GM23338 (cell line): Measurements from ENCODE around the gene PACS2.

Experiments
- CREB1 ChIP-seq: fragments of 250-450 bp; sonication (Bioruptor Pico); IDR thresholded peaks from 2 replicates; pipeline ENCODE4 v1.5.0; 2020; ENCODE audit warnings: low read depth, mild to moderate bottlenecking, moderate library complexity
- CTCF ChIP-seq, 2 experiments: fragments of 200-600 bp in 1 of 2; sonication (generic) in 1 of 2; conservative IDR thresholded peaks; 2 replicates each; pipeline versions ENCODE4 v1.5.1 to v1.6.1; 2016 to 2017; ENCODE audit warnings: antibody characterized with exemption in 2 of 2, low read depth in 2 of 2, mild to moderate bottlenecking in 2 of 2, moderate library complexity in 1 of 2
- EZH2 ChIP-seq: fragments of 200-600 bp; sonication (generic); IDR thresholded peaks from one replicate; pipeline ENCODE4 v1.8.0; 2017; ENCODE audit warnings: antibody characterized with exemption, mild to moderate bottlenecking, low read depth; ENCODE audit not compliant: unreplicated experiment
- EZH2phosphoT487 ChIP-seq: fragments of 200-600 bp; sonication (generic); IDR thresholded peaks from one replicate; pipeline ENCODE4 v1.8.1; 2018; ENCODE audit warnings: antibody characterized with exemption; ENCODE audit not compliant: unreplicated experiment
- JUNB ChIP-seq: IDR thresholded peaks from one replicate; pipeline ENCODE4 v1.6.1; 2016; ENCODE audit warnings: antibody characterized with exemption; ENCODE audit not compliant: unreplicated experiment
- NANOG ChIP-seq: IDR thresholded peaks from 2 replicates; pipeline ENCODE4 v1.6.1; 2016; ENCODE audit warnings: antibody characterized with exemption, borderline replicate concordance
- POLR2AphosphoS5 ChIP-seq: IDR thresholded peaks from 2 replicates; pipeline ENCODE4 v1.6.1; 2016; ENCODE audit warnings: antibody characterized with exemption, low read depth
- REST ChIP-seq: IDR thresholded peaks from one replicate; pipeline ENCODE4 v1.6.1; 2018; ENCODE audit warnings: antibody characterized with exemption; ENCODE audit not compliant: unreplicated experiment
- ZNF462 ChIP-seq: fragments of 250-450 bp; sonication (Bioruptor Pico); IDR thresholded peaks from 2 replicates; pipeline ENCODE4 v1.5.0; 2020; ENCODE audit warnings: mild to moderate bottlenecking, moderate library complexity

GRCh38 chr14:105316968-105317510 is 2.5 kb downstream of the PACS2 start:
- TF ChIP-seq REST (no peak), CTCF (conservative IDR thresholded peaks at IDR 0.05; ENCODE audit: low read depth in 2 of 2) (no peak), EZH2 (no peak), POLR2AphosphoS5 (no peak), CREB1 (CRISPR knock-in tag) (no peak), EZH2phosphoT487 (no peak), ZNF462 (CRISPR knock-in tag) (no peak), NANOG (no peak), JUNB (no peak)
